Astrocyte (in vitro differentiated cells and primary cell): Measurements from ENCODE around the gene STX10. TPM values are rescaled to one million over a fixed set of nuclear protein-coding genes. Genes with fewer than 3 reads are reported as not detected.
A peak's percentile ranks its signal among the peaks of the same experiment; 100 is the strongest.

Experiments
- DNase-seq: peaks from one replicate; pipeline ENCODE4 v3.0.0-alpha.2; 2010; ENCODE audit warnings: low read depth
- FAIRE-seq: peaks from 2 replicates; lab custom pipeline; 2011; peaks lifted over from hg19 to GRCh38; lab: Jason Lieb, UNC
- H2AFZ ChIP-seq: 2 replicates; pipeline ENCODE4 v1.6.0; 2012; ENCODE audit warnings: low read depth, low read length, inconsistent platforms
- H3K27ac ChIP-seq: 2 replicates; pipeline ENCODE4 v1.5.1; 2011; ENCODE audit warnings: low read depth, low read length, inconsistent platforms
- H3K27me3 ChIP-seq: 2 replicates; pipeline ENCODE4 v1.6.0; 2011; ENCODE audit warnings: low read length, inconsistent platforms; ENCODE audit not compliant: insufficient read depth
- H3K36me3 ChIP-seq: 2 replicates; pipeline ENCODE4 v1.5.1; 2011; ENCODE audit warnings: low read length, inconsistent platforms; ENCODE audit not compliant: insufficient read depth
- H3K4me1 ChIP-seq: 2 replicates; pipeline ENCODE4 v1.5.1; 2011; ENCODE audit warnings: low read length, inconsistent platforms; ENCODE audit not compliant: insufficient read depth
- H3K4me2 ChIP-seq: 2 replicates; pipeline ENCODE4 v1.6.0; 2012; ENCODE audit warnings: low read length, inconsistent platforms
- H3K4me3 ChIP-seq: 2 replicates; pipeline ENCODE4 v1.5.1; 2011; ENCODE audit warnings: low read depth, mild to moderate bottlenecking, low read length, inconsistent platforms; ENCODE audit not compliant: insufficient read depth
- H3K79me2 ChIP-seq: 2 replicates; pipeline ENCODE4 v1.6.0; 2012; ENCODE audit warnings: mild to moderate bottlenecking, low read length, inconsistent platforms; ENCODE audit not compliant: insufficient read depth
- H3K9ac ChIP-seq: 2 replicates; pipeline ENCODE4 v1.6.0; 2012; ENCODE audit warnings: mild to moderate bottlenecking, low read length, inconsistent platforms
- H3K9me3 ChIP-seq: 2 replicates; pipeline ENCODE4 v1.5.1; 2012; ENCODE audit warnings: low read depth, mild to moderate bottlenecking, low read length, inconsistent platforms; ENCODE audit not compliant: insufficient read depth
- H4K20me1 ChIP-seq: 2 replicates; pipeline ENCODE4 v1.6.0; 2012; ENCODE audit warnings: low read length, inconsistent platforms; ENCODE audit not compliant: insufficient read depth
- H3K27ac Mint-ChIP-seq: one replicate; pipeline ENCODE4 v1.8.0; 2021; ENCODE audit warnings: mild to moderate bottlenecking, mixed read lengths; ENCODE audit not compliant: unreplicated experiment
- H3K27me3 Mint-ChIP-seq: one replicate; pipeline ENCODE4 v1.8.0; 2021; ENCODE audit warnings: low read depth, mixed read lengths; ENCODE audit not compliant: unreplicated experiment
- H3K36me3 Mint-ChIP-seq: one replicate; pipeline ENCODE4 v1.8.0; 2021; ENCODE audit warnings: low read depth, mixed read lengths; ENCODE audit not compliant: unreplicated experiment
- H3K4me1 Mint-ChIP-seq: one replicate; pipeline ENCODE4 v1.8.0; 2021; ENCODE audit warnings: low read depth, mixed read lengths; ENCODE audit not compliant: unreplicated experiment
- H3K4me3 Mint-ChIP-seq: one replicate; pipeline ENCODE4 v1.8.0; 2021; ENCODE audit warnings: mild to moderate bottlenecking, moderate library complexity, mixed read lengths; ENCODE audit not compliant: unreplicated experiment
- H3K9me3 Mint-ChIP-seq: one replicate; pipeline ENCODE4 v1.8.0; 2021; ENCODE audit warnings: mild to moderate bottlenecking, mixed read lengths; ENCODE audit not compliant: unreplicated experiment
- EZH2 ChIP-seq: IDR thresholded peaks from 2 replicates; pipeline ENCODE4 v1.6.1; 2012; ENCODE audit warnings: mild to moderate bottlenecking, low read length, inconsistent platforms; ENCODE audit not compliant: insufficient read depth
- total RNA-seq: library from RNA; stranded (reverse); gene quantifications from 2 replicates; pipeline ENCODE4 v1.2.1, GENCODE V29; 2021
- TF ChIP-seq, protein P1 (sequence below): IDR thresholded peaks from 2 replicates; pipeline ENCODE4 v1.5.1; 2011; ENCODE audit warnings: low read depth, mild to moderate bottlenecking, inconsistent platforms, low read length, moderate library complexity; ENCODE audit not compliant: insufficient read depth

Gene STX10
- total RNA-seq, 1 donor from 2014 or later = 39.7 TPM

DNA sequence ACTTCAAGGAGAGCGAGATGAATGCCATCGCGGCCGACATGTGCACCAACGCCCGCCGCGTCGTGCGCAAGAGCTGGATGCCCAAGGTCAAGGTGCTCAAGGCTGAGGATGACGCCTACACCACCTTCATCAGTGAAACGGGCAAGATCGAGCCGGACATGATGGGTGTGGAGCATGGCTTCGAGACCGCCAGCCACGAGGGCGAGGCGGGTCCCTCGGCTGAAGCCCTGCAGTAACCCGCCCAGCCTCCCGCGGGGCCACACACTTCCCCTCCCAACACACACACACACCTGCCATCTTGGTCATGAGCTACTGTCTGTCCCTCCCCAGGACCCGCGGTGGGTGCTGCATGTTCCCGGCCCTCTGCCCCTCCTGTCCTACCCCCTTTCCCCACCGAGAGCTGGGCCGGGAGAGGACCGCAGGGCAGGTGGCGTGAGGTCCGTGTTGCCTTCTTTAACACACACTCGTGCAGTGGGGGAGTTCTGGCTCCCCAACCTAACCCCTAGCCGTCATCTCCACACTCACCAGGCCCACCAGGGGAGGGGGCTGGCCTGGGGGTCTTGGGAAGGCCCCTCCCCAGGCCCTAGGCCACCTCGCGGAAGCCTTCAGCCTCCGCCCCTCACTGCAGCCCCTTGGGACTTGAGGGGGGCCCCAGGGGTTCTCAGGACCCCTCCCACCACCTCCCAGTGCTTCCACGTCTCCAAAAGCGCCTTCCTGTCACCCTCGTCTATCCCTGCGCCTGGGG is 11.8 kb downstream of the STX10 start:
- H3K27ac Mint-ChIP-seq = no peak overlapping the region

DNA sequence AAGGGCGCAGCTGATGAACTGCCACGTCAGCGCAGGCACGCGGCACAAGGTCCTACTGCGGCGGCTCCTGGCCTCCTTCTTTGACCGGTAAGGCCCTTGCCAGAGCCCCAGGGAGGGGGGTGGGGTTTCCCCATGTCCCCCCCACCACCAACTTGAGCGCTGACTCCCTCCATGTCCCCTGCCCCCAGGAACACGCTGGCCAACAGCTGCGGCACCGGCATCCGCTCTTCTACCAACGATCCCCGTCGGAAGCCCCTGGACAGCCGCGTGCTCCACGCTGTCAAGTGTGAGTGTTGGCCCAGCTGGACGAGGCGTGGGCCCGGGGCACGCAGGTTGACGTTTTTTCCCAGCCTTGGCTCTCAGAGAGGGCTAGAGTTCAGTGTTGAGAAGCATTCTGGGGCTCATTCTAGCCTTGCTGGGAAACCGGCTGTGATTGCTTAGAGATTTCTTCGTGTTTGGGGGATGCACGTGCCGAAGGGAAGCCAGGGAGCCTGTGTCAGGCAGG is 12.8 kb downstream of the STX10 start:
- H3K4me3 ChIP-seq = no peak overlapping the region
- H3K9ac ChIP-seq = no peak overlapping the region
- peak overlapping the region; percentile 17 for H3K4me3 Mint-ChIP-seq
- H3K27me3 Mint-ChIP-seq = no peaks in the 10 kb centered on the region
- peaks cover 11% of the 10 kb centered on the region for H3K4me1 Mint-ChIP-seq
- no peaks in the 10 kb centered on the region for H3K9me3 Mint-ChIP-seq
- H3K27me3 ChIP-seq = no peaks in the 10 kb centered on the region
- H3K4me1 ChIP-seq = peaks cover 7% of the 10 kb centered on the region
- peaks cover 20% of the 10 kb centered on the region for H3K36me3 Mint-ChIP-seq
- H3K27ac Mint-ChIP-seq = peak overlapping the region; percentile 51
- peaks cover 57% of the 10 kb centered on the region for H3K79me2 ChIP-seq
- FAIRE-seq (no peak), DNase-seq (no peak)
- no peak overlapping the region for H3K27ac ChIP-seq
- H3K9me3 ChIP-seq = no peaks in the 10 kb centered on the region
- peaks cover 55% of the 10 kb centered on the region for H4K20me1 ChIP-seq
- H2AFZ ChIP-seq = no peak overlapping the region
- H3K4me2 ChIP-seq = no peak overlapping the region
- peaks cover 6% of the 10 kb centered on the region for H3K36me3 ChIP-seq
- TF ChIP-seq EZH2 = no peak
- TF ChIP-seq, protein P1, sequence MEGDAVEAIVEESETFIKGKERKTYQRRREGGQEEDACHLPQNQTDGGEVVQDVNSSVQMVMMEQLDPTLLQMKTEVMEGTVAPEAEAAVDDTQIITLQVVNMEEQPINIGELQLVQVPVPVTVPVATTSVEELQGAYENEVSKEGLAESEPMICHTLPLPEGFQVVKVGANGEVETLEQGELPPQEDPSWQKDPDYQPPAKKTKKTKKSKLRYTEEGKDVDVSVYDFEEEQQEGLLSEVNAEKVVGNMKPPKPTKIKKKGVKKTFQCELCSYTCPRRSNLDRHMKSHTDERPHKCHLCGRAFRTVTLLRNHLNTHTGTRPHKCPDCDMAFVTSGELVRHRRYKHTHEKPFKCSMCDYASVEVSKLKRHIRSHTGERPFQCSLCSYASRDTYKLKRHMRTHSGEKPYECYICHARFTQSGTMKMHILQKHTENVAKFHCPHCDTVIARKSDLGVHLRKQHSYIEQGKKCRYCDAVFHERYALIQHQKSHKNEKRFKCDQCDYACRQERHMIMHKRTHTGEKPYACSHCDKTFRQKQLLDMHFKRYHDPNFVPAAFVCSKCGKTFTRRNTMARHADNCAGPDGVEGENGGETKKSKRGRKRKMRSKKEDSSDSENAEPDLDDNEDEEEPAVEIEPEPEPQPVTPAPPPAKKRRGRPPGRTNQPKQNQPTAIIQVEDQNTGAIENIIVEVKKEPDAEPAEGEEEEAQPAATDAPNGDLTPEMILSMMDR = no peak

More for the DNA sequence above, 11.8 kb downstream of the STX10 start:
- no peak overlapping the region for H2AFZ ChIP-seq
- H3K4me2 ChIP-seq = no peak overlapping the region
- H3K27me3 ChIP-seq = no peaks in the 10 kb centered on the region
- peaks cover 17% of the 10 kb centered on the region for H3K36me3 Mint-ChIP-seq
- no peak for TF ChIP-seq EZH2
- TF ChIP-seq, protein P1 = no peak
- H3K9me3 Mint-ChIP-seq = no peaks in the 10 kb centered on the region
- peaks cover 47% of the 10 kb centered on the region for H3K79me2 ChIP-seq
- H3K9ac ChIP-seq = no peak overlapping the region
- H3K27ac ChIP-seq = no peak overlapping the region
- FAIRE-seq = no peak
- H3K27me3 Mint-ChIP-seq = no peaks in the 10 kb centered on the region
- peaks cover 8% of the 10 kb centered on the region for H3K4me1 ChIP-seq
- peaks cover 45% of the 10 kb centered on the region for H4K20me1 ChIP-seq
- H3K4me3 ChIP-seq = no peak overlapping the region
- no peaks in the 10 kb centered on the region for H3K9me3 ChIP-seq
- peaks cover 4% of the 10 kb centered on the region for H3K4me1 Mint-ChIP-seq
- no peak for DNase-seq
- H3K4me3 Mint-ChIP-seq = no peak overlapping the region
- H3K36me3 ChIP-seq = peaks cover 6% of the 10 kb centered on the region
